HG03442 (cell line): ENCODE results near the gene EDA.
"Not testable (repeated sequence)": the region's sequence is repeated elsewhere in the genome, so short reads cannot be mapped to it uniquely, and the experiment has no call there.

ENCODE experiments used
- ATAC-seq: cut with Tn5 transposase; IDR thresholded peaks from one replicate; pipeline ENCODE4 v1.9.1; 2021; ENCODE audit warnings: mild to moderate bottlenecking, moderate library complexity; ENCODE audit not compliant: unreplicated experiment

Gene EDA

GRCh38 chrX:69948276-69948797, 332.4 kb downstream of the EDA start:
- ATAC-seq = no peak

- ATAC-seq = no peak
These were observed 335.8 kb downstream of the EDA start for GRCh38 chrX:69951753-69952152.

DNA sequence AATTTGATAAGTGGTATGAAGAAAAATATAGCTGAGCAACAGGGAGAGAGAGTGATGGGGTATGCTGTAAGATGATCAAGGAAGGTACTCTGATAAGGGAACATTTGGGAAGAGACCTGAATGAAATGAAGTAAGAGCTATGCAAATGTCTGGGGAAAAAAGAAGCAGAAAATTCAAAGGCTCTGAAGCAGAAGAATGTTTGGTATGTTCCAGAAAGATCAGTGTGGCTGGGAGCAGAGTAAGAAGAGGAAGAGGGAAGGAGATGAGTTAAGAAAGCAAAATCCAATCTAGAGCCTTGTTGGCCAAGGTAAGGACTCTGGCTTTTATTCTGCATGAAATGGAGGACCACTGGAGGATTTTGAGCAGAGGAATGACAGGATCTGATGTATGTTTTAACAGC, 343.8 kb downstream of the EDA start:
- ATAC-seq = no peak

DNA sequence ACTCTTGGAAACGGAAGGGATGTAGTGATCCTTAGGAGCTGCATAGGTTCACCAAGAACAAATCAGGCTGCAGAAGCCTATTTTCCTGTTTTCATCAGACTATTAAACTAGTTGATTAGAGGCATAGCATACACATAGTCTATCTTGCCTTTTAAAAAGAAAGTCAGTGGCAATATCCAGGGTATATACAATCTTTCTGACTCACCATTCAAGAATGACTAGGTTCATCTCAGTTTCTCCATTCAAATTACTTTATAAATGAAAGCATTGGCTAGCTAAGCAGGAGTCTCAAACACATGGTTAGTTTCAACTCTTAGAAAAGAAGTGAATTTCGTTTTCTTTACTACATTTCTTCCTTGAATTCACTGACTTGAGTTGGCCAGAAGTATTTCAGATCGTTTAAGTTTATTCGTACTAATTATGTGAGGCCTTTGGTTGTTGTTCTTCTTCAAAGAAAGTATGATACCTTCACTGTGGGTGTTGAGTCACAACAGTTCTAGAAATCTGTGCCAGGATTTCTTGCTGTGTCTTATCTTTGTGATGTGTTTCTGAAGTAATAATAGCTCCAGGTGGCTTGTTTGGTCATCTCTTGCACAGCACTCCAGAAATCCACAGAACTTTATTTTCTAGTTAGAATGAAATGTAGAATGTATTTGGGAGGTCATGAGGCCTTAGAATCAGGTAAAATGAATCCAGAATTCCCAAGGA, 345.6 kb downstream of the EDA start:
- ATAC-seq = no peak

- ATAC-seq = no peak
These were observed 353.0 kb downstream of the EDA start for GRCh38 chrX:69968950-69969349.

DNA sequence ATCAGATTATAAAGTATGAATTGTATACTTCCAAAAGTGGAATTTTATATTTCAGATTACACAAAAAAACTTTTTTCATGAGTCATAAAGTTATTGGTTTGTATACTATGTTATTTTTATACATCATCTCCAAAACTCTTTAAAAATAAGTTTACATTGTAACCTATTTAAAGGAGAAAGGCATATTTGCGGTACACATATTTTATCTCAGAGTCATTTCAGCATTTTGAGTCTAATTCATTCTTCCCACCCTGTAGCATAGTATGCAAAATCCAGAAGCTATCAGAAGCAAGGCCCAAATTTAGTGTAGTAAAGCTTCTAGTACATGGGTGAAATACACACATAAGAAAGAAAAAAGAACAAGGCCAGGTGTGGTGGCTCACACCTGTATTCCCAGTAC, 353.5 kb downstream of the EDA start:
- ATAC-seq = no peak

- no peak for ATAC-seq
These were observed 371.8 kb downstream of the EDA start for GRCh38 chrX:69987691-69988090.

- ATAC-seq = no peak
These were observed 373.1 kb downstream of the EDA start for GRCh38 chrX:69988955-69989394.

DNA sequence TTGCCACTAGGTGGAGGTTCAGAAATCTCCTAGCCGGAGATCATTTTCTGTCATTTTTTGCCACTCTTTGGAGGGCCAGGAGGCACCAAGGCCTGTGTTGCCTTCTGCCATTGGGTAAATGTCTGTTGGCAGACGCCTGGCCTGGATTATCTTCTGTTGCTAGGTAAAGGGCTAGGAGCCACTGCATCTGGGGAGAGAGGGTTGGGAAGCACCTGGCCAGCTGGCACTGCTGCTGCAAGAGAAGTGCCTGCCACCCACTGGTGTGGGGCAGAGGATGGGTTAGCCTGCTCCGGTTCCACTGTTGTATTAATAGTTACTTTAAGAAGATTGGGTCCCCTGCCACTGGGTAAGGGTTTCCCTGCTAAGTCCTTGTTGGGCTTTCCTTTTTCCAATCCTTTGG, 375.8 kb downstream of the EDA start:
- no peak for ATAC-seq

DNA sequence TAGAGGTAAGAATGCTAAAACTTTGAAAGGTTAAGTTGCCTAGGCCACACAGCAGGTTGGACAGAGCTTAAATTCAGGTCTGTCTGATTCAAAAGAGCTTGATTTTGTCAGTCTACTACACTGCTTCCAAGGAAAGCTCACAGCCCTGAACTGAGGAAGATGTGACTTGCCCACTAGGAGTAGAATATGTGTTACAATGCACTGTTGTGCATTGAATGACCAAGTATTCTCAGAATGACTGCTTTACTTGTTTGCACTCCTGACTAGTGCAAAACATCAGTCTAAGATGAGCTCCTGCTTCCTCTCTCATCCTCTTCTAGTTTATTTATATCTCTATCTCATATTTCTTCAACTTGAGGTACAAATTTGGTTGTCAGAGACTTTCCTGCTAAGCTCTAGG, 377.6 kb downstream of the EDA start:
- ATAC-seq = no peak

DNA sequence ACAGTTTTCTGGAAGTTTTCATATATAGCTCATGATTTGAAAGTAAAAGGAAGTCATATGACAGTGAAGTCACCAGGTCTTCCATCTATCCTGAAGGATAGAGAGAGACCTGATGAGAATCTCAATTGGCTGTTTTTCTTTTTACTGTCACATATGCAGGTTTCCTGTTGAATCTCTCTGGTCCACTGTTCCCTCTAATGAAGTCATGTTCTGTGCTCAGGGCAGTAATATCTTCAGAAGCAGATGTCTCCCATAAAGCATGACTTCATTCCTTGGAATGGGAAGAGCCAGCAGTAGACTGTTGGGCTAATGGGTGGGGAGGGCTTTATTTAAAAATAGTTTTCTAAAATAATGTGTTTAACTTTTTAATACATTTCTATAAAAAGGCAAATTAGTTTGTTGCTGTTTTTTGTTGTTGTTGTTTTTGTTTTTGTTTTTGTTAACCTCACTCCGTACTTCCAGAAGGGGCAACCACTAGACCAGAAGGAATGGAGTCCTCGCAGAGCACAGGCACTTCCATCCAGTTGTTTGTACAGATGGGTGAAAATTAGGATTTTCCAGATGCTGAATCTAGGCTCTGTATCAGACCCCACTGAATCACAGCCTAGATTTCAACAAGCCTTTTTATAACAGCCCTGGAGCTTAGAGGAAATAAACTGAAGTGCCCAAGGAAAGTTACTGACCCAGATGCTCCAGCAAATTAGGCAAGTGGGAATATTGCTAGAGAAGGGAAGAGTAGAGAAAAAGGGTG, 379.6 kb downstream of the EDA start:
- no peak for ATAC-seq

- ATAC-seq = no peak
These were observed 380.2 kb downstream of the EDA start for GRCh38 chrX:69996113-69996468.

DNA sequence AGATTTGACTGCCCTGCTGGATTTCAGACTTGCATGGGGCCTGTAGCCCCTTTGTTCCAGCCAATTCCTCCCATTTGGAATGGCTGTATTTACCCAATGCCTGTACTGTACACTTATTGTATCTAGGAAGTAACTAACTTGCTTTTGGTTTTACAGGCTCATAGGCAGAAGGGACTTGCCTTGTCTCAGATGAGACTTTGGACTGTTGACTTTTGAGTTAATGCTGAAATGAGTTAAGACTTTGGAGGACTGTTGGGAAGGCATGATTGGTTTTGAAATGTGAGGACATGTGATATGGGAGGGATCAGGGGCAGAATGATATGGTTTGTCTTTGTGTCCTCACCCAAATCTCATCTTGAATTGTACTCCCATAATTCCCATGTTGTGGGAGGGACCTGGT, 382.4 kb downstream of the EDA start:
- ATAC-seq = not testable (repeated sequence)

- no peak for ATAC-seq
These were observed 385.4 kb downstream of the EDA start for GRCh38 chrX:70001269-70001668.

GRCh38 chrX:70001708-70002341, 385.9 kb downstream of the EDA start:
- ATAC-seq = no peak

DNA sequence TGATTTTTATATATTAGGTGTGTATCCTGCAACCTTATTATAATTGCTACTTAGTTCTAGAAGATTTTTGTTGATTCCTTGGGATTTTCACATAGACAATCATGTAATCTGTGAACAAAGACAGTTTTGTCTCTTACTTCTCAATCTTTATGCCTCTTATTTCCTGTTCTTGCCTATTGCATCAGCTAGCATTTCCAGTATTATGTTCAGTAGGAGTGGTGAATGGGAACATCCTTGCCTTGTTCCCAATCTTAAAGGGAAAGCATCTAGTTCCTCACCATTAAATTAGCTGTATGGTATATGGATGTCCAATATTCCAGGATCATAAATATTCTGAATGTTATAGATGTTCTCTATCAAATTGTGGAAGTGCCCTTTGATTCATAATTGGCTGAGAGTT, 392.0 kb downstream of the EDA start:
- ATAC-seq = no peak

- ATAC-seq = no peak
These were observed 393.1 kb downstream of the EDA start for GRCh38 chrX:70009049-70009448.

- no peak for ATAC-seq
These were observed 394.1 kb downstream of the EDA start for GRCh38 chrX:70009970-70010369.

DNA sequence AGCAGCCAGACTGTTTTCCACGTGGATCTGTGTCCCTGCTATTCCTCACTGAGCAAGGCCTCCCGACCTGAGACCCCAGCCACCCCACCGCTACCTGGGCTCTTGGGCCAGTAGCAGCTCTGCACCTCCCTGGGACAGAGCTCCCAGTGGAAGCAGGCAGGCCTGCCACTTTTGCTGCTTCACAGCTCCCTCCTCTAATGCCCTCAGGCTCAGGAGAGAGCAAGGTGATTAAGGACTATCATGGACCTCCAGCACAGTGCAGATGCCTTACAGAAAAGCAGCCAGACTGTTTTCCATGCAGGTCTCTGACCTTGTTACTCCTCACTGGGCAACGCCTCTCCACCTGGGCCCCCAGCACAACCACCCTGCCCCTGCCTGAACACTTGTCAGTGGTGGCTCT, 396.8 kb downstream of the EDA start:
- no peak for ATAC-seq

GRCh38 chrX:70013466-70014381, 397.8 kb downstream of the EDA start:
- ATAC-seq = no peak

GRCh38 chrX:70016513-70016912, 400.6 kb downstream of the EDA start:
- ATAC-seq = no peak
